HG02943 (cell line): ENCODE measurements around the gene ERFE.
"Not testable (repeated sequence)": the region's sequence is repeated elsewhere in the genome, so short reads cannot be mapped to it uniquely, and the experiment has no call there.

Experiments
- ATAC-seq: cut with Tn5 transposase; IDR thresholded peaks from one replicate; pipeline ENCODE4 v1.9.1; 2021; ENCODE audit warnings: mild to moderate bottlenecking, low read depth, moderate library complexity; ENCODE audit not compliant: unreplicated experiment

ERFE gene

GRCh38 chr2:238158509-238159070, at the start of gene ERFE:
Gene ERFE (plus strand): TSS chr2:238158970. CDS start chr2:238159008, 38 bp downstream.
- no peak for ATAC-seq

GRCh38 chr2:238113611-238114010, 45.2 kb upstream of the ERFE start:
- no peak for ATAC-seq

GRCh38 chr2:238114331-238114841, 44.4 kb upstream of the ERFE start:
- no peak for ATAC-seq

GRCh38 chr2:238114851-238115660, 43.7 kb upstream of the ERFE start:
- ATAC-seq = no peak

- not testable (repeated sequence) for ATAC-seq
Measured at GRCh38 chr2:238115709-238116108, 43.1 kb upstream of the ERFE start.

- no peak for ATAC-seq
Measured at GRCh38 chr2:238116298-238117198, 42.2 kb upstream of the ERFE start.

- no peak for ATAC-seq
Measured at GRCh38 chr2:238117199-238118154, 41.3 kb upstream of the ERFE start.

- no peak for ATAC-seq
Measured at GRCh38 chr2:238119756-238120462, 38.9 kb upstream of the ERFE start.

- ATAC-seq = no peak
Measured at GRCh38 chr2:238120463-238121298, 38.1 kb upstream of the ERFE start.

- no peak for ATAC-seq
Measured at GRCh38 chr2:238121511-238122286, 37.1 kb upstream of the ERFE start.

- no peak for ATAC-seq
Measured at GRCh38 chr2:238122287-238123217, 36.2 kb upstream of the ERFE start.

- no peak for ATAC-seq
Measured at GRCh38 chr2:238123218-238123971, 35.4 kb upstream of the ERFE start.

GRCh38 chr2:238123991-238124470, 34.7 kb upstream of the ERFE start:
- ATAC-seq = no peak

GRCh38 chr2:238124488-238125126, 34.2 kb upstream of the ERFE start:
- no peak for ATAC-seq
